Esophagus squamous epithelium (tissue), 5 donors: ENCODE measurements around the gene B3GNT2. TPM values are rescaled to one million over a fixed set of nuclear protein-coding genes. Genes with fewer than 3 reads are reported as not detected.

Source experiments
- DNase-seq: peaks from one replicate; lab custom pipeline; 2025; lab: John Stamatoyannopoulos, UW
- H3K27ac ChIP-seq, 4 donors: fragments of 200-600 bp; sonication (generic); one replicate each; pipeline ENCODE4 v1.5.1; 2016 to 2019; ENCODE audit warnings: mild to moderate bottlenecking in 1 of 4
- H3K27me3 ChIP-seq, 4 donors: fragments of 200-600 bp; sonication (generic); 1 replicate in 3 of 4; 2 replicates in 1 of 4; pipeline versions ENCODE4 v1.5.1 to v1.6.0; 2017 to 2021; ENCODE audit warnings: antibody characterized with exemption in 1 of 4
- H3K36me3 ChIP-seq, 3 donors: fragments of 200-600 bp; sonication (generic); one replicate each; pipeline ENCODE4 v1.5.1; 2016 to 2019
- H3K4me1 ChIP-seq, 3 donors: fragments of 200-600 bp; sonication (generic); one replicate each; pipeline ENCODE4 v1.5.1; 2017 to 2019
- H3K4me3 ChIP-seq, 4 donors: fragments of 200-600 bp; sonication (generic); 1 replicate in 3 of 4; 2 replicates in 1 of 4; pipeline ENCODE4 v1.5.1; 2016 to 2019; ENCODE audit warnings: mild to moderate bottlenecking in 2 of 4, moderate library complexity in 1 of 4
- H3K9me3 ChIP-seq, 3 donors: fragments of 200-600 bp; sonication (generic); one replicate each; pipeline ENCODE4 v1.5.1; 2016 to 2019
- POLR2A ChIP-seq, 4 donors: fragments of 450-650 bp; IDR thresholded peaks; one replicate each; pipeline ENCODE4 v1.6.1; 2017; ENCODE audit warnings: antibody characterized with exemption in 4 of 4, mild to moderate bottlenecking in 4 of 4, moderate library complexity in 3 of 4
- WGBS, 2 donors: methylation state at CpG; one replicate each; pipeline ENCODE4 v1.1.5; 2018; 5-methylcytosine and 5-hydroxymethylcytosine counted together
- intact Hi-C: fragments of 100-400 bp; cut with DNase I; formaldehyde crosslinking; loops from one replicate; pipeline ENCODE4 v1.15.0; 2022
- total RNA-seq, 4 donors: library from RNA; depleted of rRNA; stranded (reverse); fragments of >200 nt; gene quantifications; one replicate each; pipeline ENCODE4 v1.1.0, GENCODE V29; 2016
- TF ChIP-seq, protein P1 (sequence below), 6 experiments: fragments of 450-650 bp in 4 of 6; fragments of 200-600 bp in 2 of 6; sonication (generic) in 2 of 6; IDR thresholded peaks; one replicate each; pipeline ENCODE4 v1.5.1; 2016 to 2019; ENCODE audit warnings: antibody characterized with exemption in 6 of 6, mild to moderate bottlenecking in 4 of 6, moderate library complexity in 4 of 6
- donor health status: DM: yes; HTN: yes; CAD: no.

Gene B3GNT2
- total RNA-seq, 4 donors from 2014 or later: 22.3 to 41.9 (median 33.5) TPM

GRCh38 chr2:62206024-62206423 is 10.1 kb downstream of the B3GNT2 start:
- Histone ChIP-seq H3K27me3 (no peaks in the 10 kb centered on the region), H3K36me3 (peaks cover 0 to 4% (median 0%) of the 10 kb centered on the region in 3 donors), H3K27ac (peak overlapping the region in 1 of 4 donors; percentile 20), H3K9me3 (no peaks in the 10 kb centered on the region), H3K4me3 (no peak overlapping the region), H3K4me1 (peaks cover 0 to 88% (median 14%) of the 10 kb centered on the region in 3 donors)
- intact Hi-C loops: no loop called here
- no peak for TF ChIP-seq POLR2A (IDR thresholded peaks at IDR 0.05)
- TF ChIP-seq, protein P1, sequence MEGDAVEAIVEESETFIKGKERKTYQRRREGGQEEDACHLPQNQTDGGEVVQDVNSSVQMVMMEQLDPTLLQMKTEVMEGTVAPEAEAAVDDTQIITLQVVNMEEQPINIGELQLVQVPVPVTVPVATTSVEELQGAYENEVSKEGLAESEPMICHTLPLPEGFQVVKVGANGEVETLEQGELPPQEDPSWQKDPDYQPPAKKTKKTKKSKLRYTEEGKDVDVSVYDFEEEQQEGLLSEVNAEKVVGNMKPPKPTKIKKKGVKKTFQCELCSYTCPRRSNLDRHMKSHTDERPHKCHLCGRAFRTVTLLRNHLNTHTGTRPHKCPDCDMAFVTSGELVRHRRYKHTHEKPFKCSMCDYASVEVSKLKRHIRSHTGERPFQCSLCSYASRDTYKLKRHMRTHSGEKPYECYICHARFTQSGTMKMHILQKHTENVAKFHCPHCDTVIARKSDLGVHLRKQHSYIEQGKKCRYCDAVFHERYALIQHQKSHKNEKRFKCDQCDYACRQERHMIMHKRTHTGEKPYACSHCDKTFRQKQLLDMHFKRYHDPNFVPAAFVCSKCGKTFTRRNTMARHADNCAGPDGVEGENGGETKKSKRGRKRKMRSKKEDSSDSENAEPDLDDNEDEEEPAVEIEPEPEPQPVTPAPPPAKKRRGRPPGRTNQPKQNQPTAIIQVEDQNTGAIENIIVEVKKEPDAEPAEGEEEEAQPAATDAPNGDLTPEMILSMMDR (IDR thresholded peaks at IDR 0.05): no peak
- no peak for DNase-seq
- 86 to 94% methylated on average over 5 of the region's 5 CpGs for WGBS, 2 donors

DNA sequence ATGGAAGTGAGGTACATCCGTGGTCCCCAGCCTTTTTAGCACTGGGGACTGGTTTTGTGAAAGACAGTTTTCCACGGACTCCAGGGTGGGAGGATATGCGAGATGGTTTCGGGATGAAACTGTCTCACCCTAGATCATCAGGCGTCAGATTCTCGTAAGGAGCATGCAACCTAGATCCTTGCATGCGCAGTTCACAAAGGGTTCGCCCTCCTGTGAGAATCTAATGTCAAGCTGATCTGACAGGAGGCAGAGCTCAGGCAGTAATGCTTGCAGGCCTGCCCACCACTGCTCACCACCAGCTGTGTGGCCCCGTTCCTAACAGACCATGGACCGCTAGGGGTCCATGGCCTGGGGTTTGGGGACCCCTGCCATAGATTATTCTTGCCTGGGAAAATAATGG is 11.6 kb downstream of the B3GNT2 start:
- Histone ChIP-seq H3K9me3 (peaks cover 0 to 8% (median 0%) of the 10 kb centered on the region in 3 donors), H3K27me3 (no peaks in the 10 kb centered on the region), H3K27ac (no peak overlapping the region), H3K36me3 (peaks cover 0 to 14% (median 0%) of the 10 kb centered on the region in 3 donors), H3K4me1 (peaks cover 0 to 73% (median 13%) of the 10 kb centered on the region in 3 donors), H3K4me3 (no peak overlapping the region)
- WGBS, 2 donors: 90 to 91% methylated on average over 10 of the region's 10 CpGs
- no peak for TF ChIP-seq POLR2A (IDR thresholded peaks at IDR 0.05)
- TF ChIP-seq, protein P1 (IDR thresholded peaks at IDR 0.05): no peak
- intact Hi-C loops: no loop called here
- no peak for DNase-seq

DNA sequence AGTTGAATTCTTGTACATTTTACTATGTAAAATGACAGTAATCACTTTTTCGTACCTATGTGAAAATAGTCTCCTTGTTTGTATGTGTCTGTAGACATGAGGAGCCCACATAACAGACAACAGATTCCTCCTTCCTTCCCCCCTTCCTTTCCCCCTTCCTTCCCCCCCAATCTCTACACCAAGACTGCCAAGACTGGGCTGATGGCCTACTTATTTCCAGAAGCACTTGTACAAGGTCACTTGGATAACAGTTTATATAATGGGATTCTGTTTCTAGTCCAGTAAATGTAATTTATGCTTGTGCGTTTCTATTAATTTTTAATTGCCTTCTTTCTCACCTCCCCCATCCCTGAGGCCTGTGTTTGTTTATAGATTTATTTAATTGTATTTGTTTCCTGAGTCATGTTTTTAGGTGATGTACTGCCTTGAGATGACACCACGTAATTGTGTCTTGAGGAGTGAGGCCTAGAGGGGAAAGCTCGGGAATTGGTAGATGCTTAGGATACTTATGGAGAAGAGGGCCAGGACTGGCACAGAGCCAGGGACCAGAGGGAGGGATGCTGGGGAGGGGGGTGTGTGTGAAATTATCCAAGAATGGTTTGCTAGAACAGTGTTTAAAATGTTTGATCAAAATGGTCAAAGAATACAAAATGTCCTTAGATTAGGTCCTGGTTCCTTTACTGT is 12.3 kb downstream of the B3GNT2 start:
- peaks cover 0 to 68% (median 12%) of the 10 kb centered on the region in 3 donors for H3K4me1 ChIP-seq
- H3K36me3 ChIP-seq: peaks cover 0 to 14% (median 0%) of the 10 kb centered on the region in 3 donors
- no peak for DNase-seq
- H3K27me3 ChIP-seq: no peaks in the 10 kb centered on the region
- H3K9me3 ChIP-seq: peaks cover 0 to 8% (median 0%) of the 10 kb centered on the region in 3 donors
- intact Hi-C loops: no loop called here
- TF ChIP-seq, protein P1 (IDR thresholded peaks at IDR 0.05): no peak
- TF ChIP-seq POLR2A (IDR thresholded peaks at IDR 0.05): no peak
- no peak overlapping the region for H3K4me3 ChIP-seq
- H3K27ac ChIP-seq: no peak overlapping the region
- WGBS, 2 donors: 74 to 78% methylated on average over 4 of the region's 4 CpGs

DNA sequence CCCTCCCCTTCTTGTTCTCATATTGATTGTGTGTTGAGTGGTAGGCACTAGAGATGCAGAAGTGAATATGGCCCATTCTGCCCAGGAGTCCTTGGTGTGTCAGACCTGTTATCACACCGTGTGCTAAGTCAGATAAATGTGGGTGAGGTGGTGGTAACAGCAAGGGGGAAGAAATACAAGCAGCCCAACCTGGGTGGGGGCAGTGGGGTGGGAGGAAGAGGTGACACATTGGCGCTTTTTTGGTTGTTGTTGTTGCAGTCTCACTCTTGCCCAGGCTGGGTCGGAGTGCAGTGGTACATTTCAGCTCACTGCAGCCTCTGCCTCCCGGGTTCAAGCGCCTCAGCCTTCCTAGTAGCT is 12.8 kb downstream of the B3GNT2 start:
- intact Hi-C loops: no loop called here
- H3K27me3 ChIP-seq: no peaks in the 10 kb centered on the region
- WGBS, 2 donors: 85 to 86% methylated on average over 5 of the region's 5 CpGs
- DNase-seq: no peak
- peaks cover 0 to 8% (median 0%) of the 10 kb centered on the region in 3 donors for H3K9me3 ChIP-seq
- no peak overlapping the region for H3K4me3 ChIP-seq
- peaks cover 0 to 14% (median 0%) of the 10 kb centered on the region in 3 donors for H3K36me3 ChIP-seq
- no peak for TF ChIP-seq POLR2A (IDR thresholded peaks at IDR 0.05)
- H3K4me1 ChIP-seq: peaks cover 0 to 68% (median 12%) of the 10 kb centered on the region in 3 donors
- no peak overlapping the region for H3K27ac ChIP-seq

DNA sequence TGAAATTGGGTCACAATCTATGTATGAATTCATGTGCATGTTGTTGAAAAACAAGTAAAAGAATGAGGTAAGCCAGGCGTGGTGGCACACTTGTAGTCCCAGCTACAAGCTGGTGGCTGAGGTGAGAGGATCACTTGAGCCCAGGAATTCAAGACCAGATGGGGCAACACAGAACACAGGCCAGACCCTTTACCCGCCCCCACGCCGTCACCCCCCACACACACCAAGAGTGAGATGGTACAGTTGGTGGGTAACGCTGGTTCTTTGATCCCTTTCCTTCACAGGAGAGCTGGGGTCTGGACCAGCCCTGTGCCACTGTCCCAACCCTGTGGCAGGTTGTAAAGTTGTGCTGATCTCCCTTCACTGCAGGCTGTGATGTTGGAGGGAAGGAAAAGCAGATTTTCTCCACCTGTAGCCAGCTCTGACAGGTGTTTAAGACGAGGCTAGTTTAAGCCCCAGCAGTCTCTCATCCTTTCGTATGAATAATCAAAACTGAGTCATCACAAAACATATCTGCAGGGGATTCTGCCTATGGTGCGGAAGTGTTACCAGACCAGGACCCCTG is 13.6 kb downstream of the B3GNT2 start:
- intact Hi-C loops: no loop called here
- peaks cover 0 to 14% (median 0%) of the 10 kb centered on the region in 3 donors for H3K36me3 ChIP-seq
- TF ChIP-seq, protein P1 (IDR thresholded peaks at IDR 0.05): no peak
- TF ChIP-seq POLR2A (IDR thresholded peaks at IDR 0.05): no peak
- H3K27me3 ChIP-seq: no peaks in the 10 kb centered on the region
- peaks cover 0 to 8% (median 0%) of the 10 kb centered on the region in 3 donors for H3K9me3 ChIP-seq
- 65 to 80% methylated on average over 5 to 8 of the region's 8 CpGs for WGBS, 2 donors
- no peak for DNase-seq
- H3K4me3 ChIP-seq: no peak overlapping the region
- no peak overlapping the region for H3K27ac ChIP-seq
- H3K4me1 ChIP-seq: peaks cover 0 to 71% (median 15%) of the 10 kb centered on the region in 3 donors
